HG02798 (cell line): ENCODE results near the gene MACROH2A1.

Source experiments
- ATAC-seq: cut with Tn5 transposase; IDR thresholded peaks from one replicate; pipeline ENCODE4 v1.9.1; 2021; ENCODE audit warnings: mild to moderate bottlenecking; ENCODE audit not compliant: unreplicated experiment, poor library complexity

Gene MACROH2A1

DNA sequence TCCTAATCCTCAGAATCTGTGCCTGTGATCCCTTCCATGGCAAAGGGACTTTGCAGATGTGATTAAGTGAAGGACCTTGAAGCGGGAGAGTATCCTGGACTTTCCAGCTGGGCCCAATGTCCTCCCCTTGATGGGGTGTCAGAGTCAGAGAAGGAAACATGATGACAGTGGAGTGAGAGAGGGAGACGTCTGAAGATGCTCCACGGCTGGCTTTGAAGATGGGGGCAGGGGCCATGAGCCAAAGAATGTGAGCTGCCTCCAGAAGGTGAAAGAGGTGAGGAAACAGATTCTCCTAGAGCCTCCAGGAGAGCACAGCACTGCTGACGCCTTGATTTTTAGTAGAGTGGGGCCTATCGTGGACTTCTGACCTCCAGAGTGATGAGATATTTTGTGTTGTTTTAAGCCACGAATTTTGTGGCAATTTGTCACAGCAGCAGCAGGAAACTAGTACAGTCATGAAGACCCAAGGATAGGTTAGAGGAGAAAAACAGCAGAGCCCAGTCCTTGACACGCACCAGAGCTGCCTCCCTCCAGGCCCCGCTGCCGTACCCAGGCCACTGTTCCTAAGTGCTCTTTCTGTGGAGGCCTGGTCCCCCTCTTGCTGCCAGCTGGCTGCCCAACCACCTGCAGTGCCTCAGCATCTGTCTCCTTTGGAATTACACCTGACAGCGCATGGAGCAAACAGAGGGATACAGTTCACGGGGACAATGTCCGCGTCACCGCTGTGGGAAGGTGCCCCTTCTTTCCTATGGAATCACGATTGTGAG lies 78.1 kb downstream of the MACROH2A1 start:
- ATAC-seq: no peak

- ATAC-seq: no peak
Measured at GRCh38 chr5:135319928-135320606, 79.0 kb downstream of the MACROH2A1 start.

DNA sequence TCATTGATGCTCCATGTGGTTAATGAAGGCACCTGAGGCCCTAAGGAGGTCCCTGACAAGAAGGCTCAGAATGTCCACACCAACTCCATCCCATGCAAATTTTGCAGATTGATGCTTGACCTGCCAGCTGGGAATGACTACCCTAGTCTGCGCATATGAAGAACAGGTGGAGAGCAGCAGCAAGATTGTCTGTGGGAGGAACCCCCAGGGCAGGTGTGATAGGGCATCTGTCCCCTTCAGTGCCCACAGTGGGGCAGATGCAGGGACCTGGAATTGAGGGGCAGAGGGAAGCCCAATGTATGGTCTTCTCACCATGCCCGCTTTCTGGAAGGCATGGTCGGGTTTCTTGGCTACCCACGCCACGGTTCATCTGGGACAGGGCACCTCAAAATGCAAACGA lies 79.6 kb downstream of the MACROH2A1 start:
- ATAC-seq: no peak

DNA sequence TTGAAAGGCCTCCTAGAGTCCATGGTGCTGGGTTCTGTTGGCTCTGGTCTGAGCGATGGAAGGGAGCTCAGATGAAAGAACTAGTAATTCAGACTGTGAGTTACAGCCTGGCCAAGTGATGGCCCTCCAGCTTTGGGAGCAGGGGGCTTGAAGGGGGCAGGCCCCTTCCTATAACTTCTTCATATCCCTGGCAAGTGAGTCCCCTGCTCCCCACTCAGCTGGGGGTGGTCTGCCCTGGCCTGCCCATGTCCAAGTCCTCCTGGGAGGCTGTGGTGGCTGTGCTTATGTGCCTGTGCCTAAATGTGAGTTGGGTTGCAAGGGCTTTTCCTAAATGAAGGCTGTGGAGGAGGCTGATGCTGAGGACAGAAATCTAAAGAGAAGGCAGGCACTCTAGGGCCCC lies 80.1 kb downstream of the MACROH2A1 start:
- ATAC-seq: no peak

GRCh38 chr5:135318037-135318436 lies 81.0 kb downstream of the MACROH2A1 start:
- no peak for ATAC-seq

DNA sequence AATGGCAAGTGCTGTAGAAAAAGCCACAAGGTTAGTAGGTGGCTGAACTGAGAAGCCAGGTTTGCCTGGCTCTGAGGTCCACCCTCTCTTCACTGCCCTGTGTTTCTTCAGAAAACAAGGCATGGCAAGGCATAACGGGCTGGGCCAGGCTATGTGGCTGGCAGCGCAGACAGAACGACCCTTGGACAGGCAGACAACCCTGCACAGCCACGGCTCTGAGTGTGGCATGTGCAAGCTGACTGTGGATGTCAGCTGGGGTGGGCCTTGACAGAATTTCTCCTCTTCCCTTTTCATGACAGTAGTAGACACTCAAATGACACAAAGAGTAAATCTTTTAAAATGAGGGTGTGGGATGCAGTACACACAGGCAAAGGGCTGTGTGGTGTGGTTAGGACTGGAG lies 81.7 kb downstream of the MACROH2A1 start:
- no peak for ATAC-seq

GRCh38 chr5:135315386-135315785 lies 83.6 kb downstream of the MACROH2A1 start:
- no peak for ATAC-seq

- no peak for ATAC-seq
Measured at GRCh38 chr5:135313946-135314345, 85.1 kb downstream of the MACROH2A1 start.

- no peak for ATAC-seq
Measured at GRCh38 chr5:135313405-135313804, 85.6 kb downstream of the MACROH2A1 start.

GRCh38 chr5:135312255-135312935 lies 86.6 kb downstream of the MACROH2A1 start:
- ATAC-seq: no peak

- no peak for ATAC-seq
Measured at GRCh38 chr5:135310328-135310989, 88.6 kb downstream of the MACROH2A1 start.

GRCh38 chr5:135309391-135310327 lies 89.4 kb downstream of the MACROH2A1 start:
- no peak for ATAC-seq

DNA sequence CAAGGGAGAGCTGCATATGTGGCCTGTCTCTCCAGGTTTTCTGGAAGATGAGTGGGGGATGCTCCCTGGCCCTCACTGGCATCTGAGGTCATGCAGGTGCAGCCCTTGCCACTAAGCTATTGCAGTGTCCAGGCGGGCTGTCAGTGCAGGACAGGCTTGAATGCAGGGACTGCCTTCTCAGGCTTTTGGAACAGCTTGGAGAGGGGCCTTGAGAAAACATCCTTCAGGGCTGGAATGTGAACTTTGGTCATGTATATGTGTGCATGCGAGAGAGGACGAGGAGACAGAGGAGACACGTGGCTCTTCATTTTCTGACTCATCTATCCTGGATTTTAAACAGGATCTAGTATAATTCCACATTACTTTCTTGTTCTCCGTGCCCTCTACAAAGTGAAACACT lies 90.3 kb downstream of the MACROH2A1 start:
- no peak for ATAC-seq

- no peak for ATAC-seq
Measured at GRCh38 chr5:135308245-135308644, 90.8 kb downstream of the MACROH2A1 start.

DNA sequence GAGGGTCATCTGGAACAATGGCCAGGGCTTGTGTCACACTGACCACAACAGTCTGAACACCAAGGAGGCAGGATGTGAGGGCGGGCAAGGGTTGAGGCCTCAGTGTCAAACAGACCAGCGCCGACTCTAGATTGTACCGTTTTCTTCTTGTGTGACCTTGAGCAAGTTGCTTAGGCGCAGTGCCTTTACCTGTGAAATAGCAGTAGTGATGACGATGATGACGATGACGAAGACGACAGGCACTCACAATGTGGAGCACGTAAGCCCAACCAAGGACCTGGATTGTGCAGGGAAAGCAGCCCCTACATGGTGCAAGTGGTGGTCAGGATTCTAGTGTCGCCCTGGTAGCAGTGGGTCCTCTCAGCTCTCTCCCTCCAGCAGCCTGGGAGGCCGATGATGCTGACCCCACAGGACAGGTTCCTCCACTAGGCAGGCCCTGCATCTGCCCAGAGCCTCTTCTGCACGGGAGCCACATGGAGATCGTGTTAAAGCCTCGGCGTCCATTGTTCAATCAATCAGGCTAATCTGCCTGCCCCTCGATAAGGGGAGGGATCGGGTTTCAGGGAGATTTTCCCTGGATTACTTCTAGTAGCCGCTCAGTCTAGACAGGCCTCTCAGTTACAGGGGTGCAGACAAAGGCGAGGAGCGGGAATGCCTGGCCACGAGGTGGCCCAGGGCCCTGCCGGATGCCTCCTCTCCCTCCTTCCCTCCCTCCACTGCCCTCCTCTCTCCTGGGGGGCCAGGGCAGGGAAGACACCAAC lies 91.7 kb downstream of the MACROH2A1 start:
- ATAC-seq: no peak

- no peak for ATAC-seq
Measured at GRCh38 chr5:135306557-135306956, 92.5 kb downstream of the MACROH2A1 start.

DNA sequence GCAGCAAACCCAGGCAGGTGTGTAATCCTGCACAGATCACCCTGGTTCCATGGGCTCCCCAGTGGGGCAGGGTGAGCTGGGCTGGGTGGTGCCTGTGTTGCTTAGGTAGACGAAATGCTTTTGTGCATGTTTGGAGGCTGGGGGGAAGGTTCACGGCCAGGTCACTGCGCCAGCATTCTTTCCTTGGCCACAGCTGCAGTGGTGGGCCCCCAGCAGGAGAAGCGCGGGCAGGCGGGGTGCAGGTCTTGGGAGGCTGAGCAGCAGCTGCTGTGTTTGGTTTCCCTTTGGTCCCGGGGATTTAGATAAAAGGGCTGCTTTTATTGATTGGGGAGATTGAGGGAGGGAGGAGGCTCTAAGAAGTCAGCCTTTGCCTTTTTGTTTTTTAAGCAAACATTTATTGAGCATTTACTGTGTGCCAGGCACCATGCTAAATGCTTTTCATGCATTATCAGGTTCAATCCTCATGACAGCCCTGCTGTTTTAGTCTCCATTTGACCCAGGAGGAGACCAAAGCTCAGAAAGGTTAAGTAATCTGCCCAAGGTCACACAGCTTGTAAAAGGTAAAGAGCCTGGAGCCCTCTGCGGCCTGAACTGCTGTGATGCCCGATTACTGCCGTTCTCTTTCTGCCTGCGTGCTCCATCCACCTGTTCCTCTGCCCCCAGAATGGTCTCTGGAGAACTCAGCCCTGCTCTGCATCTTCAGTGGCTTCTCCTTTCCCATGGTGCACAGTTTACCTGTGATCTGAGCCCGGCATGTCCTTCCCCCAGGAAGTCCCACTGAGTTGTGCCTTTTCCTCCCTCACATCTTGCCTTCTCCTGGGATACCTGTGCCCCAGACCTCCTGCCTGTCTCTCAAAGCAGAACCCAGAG lies 94.4 kb downstream of the MACROH2A1 start:
- no peak for ATAC-seq

DNA sequence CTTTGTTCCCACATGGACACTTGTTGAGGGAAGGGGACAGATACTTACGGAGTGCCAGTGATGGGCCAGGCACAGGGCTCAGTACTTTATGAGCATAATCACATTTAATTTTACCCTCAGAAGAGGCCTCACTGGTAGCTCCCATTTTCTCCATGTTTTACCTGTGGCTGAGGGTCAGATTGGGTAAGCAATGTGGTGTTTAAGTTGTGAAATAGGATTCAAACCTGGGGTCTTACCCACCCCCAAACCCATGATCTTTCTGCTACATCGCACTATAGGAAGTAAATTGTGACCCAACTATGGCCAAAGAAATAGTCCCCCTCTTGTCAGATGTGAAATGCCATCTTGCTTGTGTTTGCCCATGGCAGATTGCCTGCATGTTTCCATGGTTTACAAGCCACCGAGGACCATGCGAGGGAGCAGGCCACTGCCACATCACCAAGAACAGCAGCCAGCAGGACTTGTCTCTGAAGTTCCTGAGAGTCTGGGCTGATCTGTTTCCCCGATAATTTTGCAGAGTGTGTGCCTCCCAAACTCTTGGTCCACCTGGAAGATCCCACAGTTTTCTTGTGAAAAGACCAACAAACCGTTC lies 95.4 kb downstream of the MACROH2A1 start:
- ATAC-seq: no peak
